ENCODE results near the gene THUMPD2. TPM values are rescaled to one million over a fixed set of nuclear protein-coding genes. Genes with fewer than 3 reads are reported as not detected.

The THUMPD2 gene
- polyA plus RNA-seq, 1 donor from 2014 or later: 24.7 TPM

GRCh38 chr2:39781697-39782096, 2.6 kb upstream of the THUMPD2 start:
- no peaks in the 10 kb centered on the region for H3F3A ChIP-seq (ENCODE audit: insufficient read depth, low read length, poor library complexity, severe bottlenecking)
- H3K4me3 ChIP-seq (ENCODE audit: low read length): no peak overlapping the region
- H3K36me3 ChIP-seq (ENCODE audit: insufficient read depth, low read length): no peaks in the 10 kb centered on the region
- TF ChIP-seq SMC3 (conservative IDR thresholded peaks at IDR 0.05; ENCODE audit: poor library complexity): no peak
- no peak for TF ChIP-seq EZH2 (IDR thresholded peaks at IDR 0.05; ENCODE audit: borderline replicate concordance, insufficient read depth, low read length, poor library complexity, severe bottlenecking)
- no peak for TF ChIP-seq TAF1 (IDR thresholded peaks at IDR 0.05; ENCODE audit: low read depth)
- TF ChIP-seq, protein P1, sequence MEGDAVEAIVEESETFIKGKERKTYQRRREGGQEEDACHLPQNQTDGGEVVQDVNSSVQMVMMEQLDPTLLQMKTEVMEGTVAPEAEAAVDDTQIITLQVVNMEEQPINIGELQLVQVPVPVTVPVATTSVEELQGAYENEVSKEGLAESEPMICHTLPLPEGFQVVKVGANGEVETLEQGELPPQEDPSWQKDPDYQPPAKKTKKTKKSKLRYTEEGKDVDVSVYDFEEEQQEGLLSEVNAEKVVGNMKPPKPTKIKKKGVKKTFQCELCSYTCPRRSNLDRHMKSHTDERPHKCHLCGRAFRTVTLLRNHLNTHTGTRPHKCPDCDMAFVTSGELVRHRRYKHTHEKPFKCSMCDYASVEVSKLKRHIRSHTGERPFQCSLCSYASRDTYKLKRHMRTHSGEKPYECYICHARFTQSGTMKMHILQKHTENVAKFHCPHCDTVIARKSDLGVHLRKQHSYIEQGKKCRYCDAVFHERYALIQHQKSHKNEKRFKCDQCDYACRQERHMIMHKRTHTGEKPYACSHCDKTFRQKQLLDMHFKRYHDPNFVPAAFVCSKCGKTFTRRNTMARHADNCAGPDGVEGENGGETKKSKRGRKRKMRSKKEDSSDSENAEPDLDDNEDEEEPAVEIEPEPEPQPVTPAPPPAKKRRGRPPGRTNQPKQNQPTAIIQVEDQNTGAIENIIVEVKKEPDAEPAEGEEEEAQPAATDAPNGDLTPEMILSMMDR (IDR thresholded peaks at IDR 0.05; ENCODE audit: poor library complexity, severe bottlenecking): no peak
- H3K27ac ChIP-seq (ENCODE audit: low read length): no peak overlapping the region
- peaks cover 15% of the 10 kb centered on the region for H3K79me2 ChIP-seq (replicated peaks; ENCODE audit: insufficient read depth, low read length)
- no peaks in the 10 kb centered on the region for H4K20me1 ChIP-seq (ENCODE audit: insufficient read depth)
- H3K4me2 ChIP-seq (ENCODE audit: low read length): no peak overlapping the region
- H3K9me3 ChIP-seq (ENCODE audit: low read length): no peaks in the 10 kb centered on the region
- H3K9me2 ChIP-seq (ENCODE audit: insufficient read depth, low read length): no peaks in the 10 kb centered on the region
- no peak overlapping the region for H2AFZ ChIP-seq (ENCODE audit: low read depth, low read length)
- no peaks in the 10 kb centered on the region for H3K27me3 ChIP-seq (ENCODE audit: insufficient read depth, low read depth, low read length)
- H3K9ac ChIP-seq (ENCODE audit: low read length): no peak overlapping the region

DNA sequence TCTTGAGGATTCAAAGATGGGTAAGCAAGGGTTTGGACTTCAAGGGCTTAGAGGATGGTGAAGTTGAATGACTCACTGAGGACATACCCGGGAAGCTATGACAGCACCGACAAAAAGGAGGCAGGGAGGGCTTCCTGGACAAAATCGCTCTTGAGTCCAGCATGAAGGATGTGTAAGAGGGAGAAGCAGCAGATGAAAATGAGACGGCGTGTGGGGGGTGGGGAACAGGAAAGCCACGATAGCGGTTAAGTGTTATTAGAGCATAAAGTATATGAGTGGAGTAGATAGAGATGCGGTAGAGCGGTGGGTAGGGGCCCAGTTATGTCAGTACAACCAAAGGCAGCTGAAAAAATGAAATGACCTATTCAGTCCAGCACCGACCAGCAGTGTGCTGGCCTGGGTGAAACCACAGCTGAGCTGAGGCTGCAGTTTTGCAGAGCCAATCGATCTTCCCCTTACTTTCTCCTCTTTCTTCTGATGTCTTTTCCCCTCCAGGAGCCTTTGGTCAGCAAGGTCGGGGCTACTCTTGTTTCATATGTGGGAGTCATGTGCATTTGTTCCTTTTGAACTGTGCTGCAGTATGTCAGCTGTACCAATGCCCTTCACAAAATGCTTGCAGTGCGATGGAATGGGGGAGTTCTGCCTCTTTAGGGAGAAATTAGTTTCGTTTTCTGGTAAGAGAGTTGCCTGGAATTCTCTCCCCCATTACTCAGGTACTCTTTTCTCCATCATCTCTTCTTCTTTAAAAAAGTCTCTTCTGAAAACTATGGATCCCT, 2.0 kb upstream of the THUMPD2 start:
- no peaks in the 10 kb centered on the region for H3F3A ChIP-seq (ENCODE audit: insufficient read depth, low read length, poor library complexity, severe bottlenecking)
- no peak overlapping the region for H3K9ac ChIP-seq (ENCODE audit: low read length)
- no peak overlapping the region for H3K4me3 ChIP-seq (ENCODE audit: low read length)
- H3K79me2 ChIP-seq (replicated peaks; ENCODE audit: insufficient read depth, low read length): peaks cover 15% of the 10 kb centered on the region
- no peak overlapping the region for H3K4me2 ChIP-seq (ENCODE audit: low read length)
- H3K9me2 ChIP-seq (ENCODE audit: insufficient read depth, low read length): no peaks in the 10 kb centered on the region
- no peaks in the 10 kb centered on the region for H4K20me1 ChIP-seq (ENCODE audit: insufficient read depth)
- H3K9me3 ChIP-seq (ENCODE audit: low read length): no peaks in the 10 kb centered on the region
- H2AFZ ChIP-seq (ENCODE audit: low read depth, low read length): no peak overlapping the region
- no peak overlapping the region for H3K27ac ChIP-seq (ENCODE audit: low read length)
- TF ChIP-seq EZH2 (IDR thresholded peaks at IDR 0.05; ENCODE audit: borderline replicate concordance, insufficient read depth, low read length, poor library complexity, severe bottlenecking) (no peak), EP300 (conservative IDR thresholded peaks at IDR 0.05; ENCODE audit: poor library complexity, severe bottlenecking) (no peak)
- TF ChIP-seq, protein P1 (IDR thresholded peaks at IDR 0.05; ENCODE audit: poor library complexity, severe bottlenecking): no peak
- H3K36me3 ChIP-seq (ENCODE audit: insufficient read depth, low read length): no peaks in the 10 kb centered on the region
- H3K27me3 ChIP-seq (ENCODE audit: insufficient read depth, low read depth, low read length): no peaks in the 10 kb centered on the region

DNA sequence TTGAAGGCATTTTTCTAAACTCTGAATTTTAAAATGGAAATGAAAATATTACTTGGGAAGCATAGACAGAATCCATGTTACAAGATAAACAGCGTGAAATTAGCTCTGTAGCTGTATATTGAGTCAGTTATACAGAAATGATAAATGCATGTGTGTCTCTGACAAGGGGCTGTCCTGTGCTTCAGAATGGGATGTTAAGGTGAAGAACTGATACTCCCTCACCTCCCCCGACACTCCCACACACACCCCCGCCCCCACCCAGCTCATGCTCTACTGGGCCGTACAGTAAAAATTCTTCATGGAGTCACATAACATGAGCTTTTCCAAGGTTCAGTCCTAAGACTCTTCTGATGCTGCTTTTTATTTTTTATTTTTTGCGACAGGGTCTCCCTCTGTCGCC, 869 bp upstream of the THUMPD2 start:
- Histone ChIP-seq H3K9me3 (ENCODE audit: low read length) (no peaks in the 10 kb centered on the region), H3K79me2 (replicated peaks; ENCODE audit: insufficient read depth, low read length) (peaks cover 15% of the 10 kb centered on the region), H3K27ac (ENCODE audit: low read length) (no peak overlapping the region), H3K9me2 (ENCODE audit: insufficient read depth, low read length) (no peaks in the 10 kb centered on the region), H3K27me3 (ENCODE audit: insufficient read depth, low read depth, low read length) (no peaks in the 10 kb centered on the region), H3K4me3 (ENCODE audit: low read length) (no peak overlapping the region), H2AFZ (ENCODE audit: low read depth, low read length) (no peak overlapping the region), H4K20me1 (ENCODE audit: insufficient read depth) (no peaks in the 10 kb centered on the region), H3F3A (ENCODE audit: insufficient read depth, low read length, poor library complexity, severe bottlenecking) (no peaks in the 10 kb centered on the region), H3K9ac (ENCODE audit: low read length) (no peak overlapping the region), H3K36me3 (ENCODE audit: insufficient read depth, low read length) (no peaks in the 10 kb centered on the region), H3K4me2 (ENCODE audit: low read length) (no peak overlapping the region)
- no peak for TF ChIP-seq REST (IDR thresholded peaks at IDR 0.05; ENCODE audit: borderline replicate concordance)
- no peak for TF ChIP-seq TAF1 (IDR thresholded peaks at IDR 0.05; ENCODE audit: low read depth)
- no peak for TF ChIP-seq EP300 (conservative IDR thresholded peaks at IDR 0.05; ENCODE audit: poor library complexity, severe bottlenecking)
- TF ChIP-seq, protein P1 (IDR thresholded peaks at IDR 0.05; ENCODE audit: poor library complexity, severe bottlenecking): no peak
- TF ChIP-seq MXI1 (conservative IDR thresholded peaks at IDR 0.05; ENCODE audit: poor library complexity, severe bottlenecking): no peak
- TF ChIP-seq RAD21 (conservative IDR thresholded peaks at IDR 0.05): no peak
- no peak for TF ChIP-seq POLR2AphosphoS5 (IDR thresholded peaks at IDR 0.05)
- no peak for TF ChIP-seq SMC3 (conservative IDR thresholded peaks at IDR 0.05; ENCODE audit: poor library complexity)
- no peak for TF ChIP-seq EZH2 (IDR thresholded peaks at IDR 0.05; ENCODE audit: borderline replicate concordance, insufficient read depth, low read length, poor library complexity, severe bottlenecking)

All from neural cell (in vitro differentiated cells).